Measurements from ENCODE around the gene CAMK2B. TPM values are rescaled to one million over a fixed set of nuclear protein-coding genes. Genes with fewer than 3 reads are reported as not detected.
A peak's percentile ranks its signal among the peaks of the same experiment; 100 is the strongest.

The CAMK2B gene
- total RNA-seq, 5 donors from 2014 or later (not counting 1 experiment from before 2014, with no cell fraction given): 0.35 TPM; not detected in 4

DNA sequence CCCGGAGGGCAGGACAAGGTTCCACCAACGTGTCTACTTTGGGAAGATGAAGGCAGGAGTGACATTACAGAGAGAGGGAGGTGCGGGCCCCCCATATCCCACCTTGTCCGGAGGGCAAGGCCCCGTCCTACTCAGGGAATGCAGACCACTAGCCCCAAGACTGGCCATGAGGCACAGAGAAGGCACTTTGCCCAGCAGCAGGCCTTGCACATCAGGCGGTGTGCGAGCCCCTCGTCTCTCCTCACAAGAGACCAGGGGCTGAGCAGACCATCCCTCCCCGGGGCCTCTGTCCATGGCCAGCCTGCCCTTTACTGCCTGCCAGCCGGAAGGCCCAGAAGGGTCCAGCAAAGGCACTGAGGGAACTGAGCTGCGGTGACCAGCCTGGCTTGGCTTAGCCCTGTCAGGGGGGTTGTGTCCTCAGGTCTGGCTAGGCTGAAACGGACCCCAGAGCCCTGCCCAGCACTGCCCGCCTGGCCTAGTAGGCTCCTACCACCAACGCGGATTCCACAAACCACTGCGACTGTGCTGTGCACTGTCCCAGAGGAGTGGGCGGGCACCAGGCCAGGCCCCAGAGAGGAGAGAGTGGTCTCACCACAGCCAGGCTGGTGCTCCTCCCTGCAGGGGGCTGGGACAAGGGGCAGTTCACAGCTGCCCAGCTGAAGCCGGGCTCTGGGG lies 16.7 kb downstream of the CAMK2B start:
- no peaks in the 10 kb centered on the region for H3K36me3 ChIP-seq (ENCODE audit: control insufficient read depth in 2 of 2, extremely low read depth in 1 of 2, insufficient read depth in 1 of 2, low read length in 1 of 2)
- H3K9me3 Mint-ChIP-seq: no peaks in the 10 kb centered on the region
- H3K4me3 Mint-ChIP-seq: peak overlapping the region in 1 of 3 donors; percentile 4
- ATAC-seq (replicated peaks in 1 of 4) (no peak), DNase-seq (peak in 2 of 35 experiments; percentile 2 to 8)
- H3K27ac ChIP-seq (ENCODE audit: low read length): no peak overlapping the region
- ChIA-PET POLR2A (no interaction called here), CTCF (no interaction called here)
- peaks cover 8 to 19% of the 10 kb centered on the region in 2 donors for H3K27me3 Mint-ChIP-seq
- 89% methylated on average over 15 of the region's 18 CpGs for WGBS (ENCODE audit: insufficient coverage)
- H3K4me3 ChIP-seq (ENCODE audit: control insufficient read depth in 1 of 2, extremely low read depth in 1 of 2, low read length in 1 of 2): no peak overlapping the region
- peaks cover 0 to 40% of the 10 kb centered on the region in 2 experiments for H3K27me3 ChIP-seq (replicated peaks in 1 of 2; ENCODE audit: control insufficient read depth in 2 of 2, extremely low read depth in 1 of 2, insufficient read depth in 2 of 2, low read length in 1 of 2)
- H3K36me3 Mint-ChIP-seq: no peaks in the 10 kb centered on the region
- no peak overlapping the region for H3K27ac Mint-ChIP-seq
- H3K9me3 ChIP-seq: no peaks in the 10 kb centered on the region
- H3K4me1 ChIP-seq (ENCODE audit: control insufficient read depth in 1 of 2, extremely low read depth in 1 of 2, insufficient read depth in 2 of 2, low read length in 2 of 2): peaks cover 0 to 21% of the 10 kb centered on the region in 2 experiments
- peaks cover 3 to 6% (median 5%) of the 10 kb centered on the region in 3 donors for H3K4me1 Mint-ChIP-seq

- H3K4me1 ChIP-seq (ENCODE audit: control insufficient read depth in 1 of 2, extremely low read depth in 1 of 2, insufficient read depth in 2 of 2, low read length in 2 of 2): peaks cover 0 to 21% of the 10 kb centered on the region in 2 experiments
- peak overlapping the region in 1 of 3 donors; percentile 31 for H3K4me3 Mint-ChIP-seq
- no peaks in the 10 kb centered on the region for H3K36me3 ChIP-seq (ENCODE audit: control insufficient read depth in 2 of 2, extremely low read depth in 1 of 2, insufficient read depth in 1 of 2, low read length in 1 of 2)
- H3K4me1 Mint-ChIP-seq: peaks cover 3 to 6% (median 5%) of the 10 kb centered on the region in 3 donors
- peaks cover 8 to 18% of the 10 kb centered on the region in 2 donors for H3K27me3 Mint-ChIP-seq
- no peak overlapping the region for H3K4me3 ChIP-seq (ENCODE audit: control insufficient read depth in 1 of 2, extremely low read depth in 1 of 2, low read length in 1 of 2)
- ChIA-PET POLR2A (no interaction called here), CTCF (no interaction called here)
- no peaks in the 10 kb centered on the region for H3K36me3 Mint-ChIP-seq
- no CpG with 5 or more reads among the region's 8 CpGs for WGBS (ENCODE audit: insufficient coverage)
- H3K27ac Mint-ChIP-seq: no peak overlapping the region
- no peak overlapping the region for H3K27ac ChIP-seq (ENCODE audit: low read length)
- H3K9me3 Mint-ChIP-seq: no peaks in the 10 kb centered on the region
- no peaks in the 10 kb centered on the region for H3K9me3 ChIP-seq
- DNase-seq: no peak
- peaks cover 0 to 40% of the 10 kb centered on the region in 2 experiments for H3K27me3 ChIP-seq (replicated peaks in 1 of 2; ENCODE audit: control insufficient read depth in 2 of 2, extremely low read depth in 1 of 2, insufficient read depth in 2 of 2, low read length in 1 of 2)
- ATAC-seq (replicated peaks in 1 of 4): no peak
These were observed 17.3 kb downstream of the CAMK2B start for GRCh38 chr7:44307905-44308595.

DNA sequence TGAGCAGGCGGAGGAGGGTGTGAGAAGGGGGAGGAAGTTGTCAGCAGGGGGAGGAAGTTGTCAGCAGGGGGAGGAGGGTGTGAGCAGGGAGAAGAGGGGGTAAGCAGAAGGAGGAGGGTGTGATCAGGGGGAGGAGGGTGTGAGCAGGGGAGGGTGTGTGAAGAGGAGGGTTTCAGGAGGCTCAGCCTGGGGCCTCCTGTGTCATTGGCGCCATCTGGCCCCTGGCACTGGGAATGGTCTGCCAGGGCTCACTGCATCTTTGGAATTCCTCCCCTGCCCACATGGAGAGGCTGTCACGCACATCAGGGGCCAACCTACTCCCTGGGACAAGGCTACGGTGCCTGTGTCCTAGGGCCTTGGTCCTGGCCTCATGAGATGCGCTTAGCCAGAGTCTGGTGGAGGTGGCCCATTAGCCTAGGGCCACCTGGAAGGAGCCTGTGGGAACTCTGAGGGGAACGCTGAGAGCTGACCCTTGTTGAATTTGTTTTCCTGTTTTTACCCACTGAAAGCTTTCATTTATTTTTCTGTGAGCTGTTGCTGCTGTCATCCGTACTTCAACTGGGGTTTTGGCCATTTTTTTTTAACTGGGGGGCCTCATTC lies 18.0 kb downstream of the CAMK2B start:
- peaks cover 0 to 38% of the 10 kb centered on the region in 2 experiments for H3K27me3 ChIP-seq (replicated peaks in 1 of 2; ENCODE audit: control insufficient read depth in 2 of 2, extremely low read depth in 1 of 2, insufficient read depth in 2 of 2, low read length in 1 of 2)
- no peak overlapping the region for H3K4me3 Mint-ChIP-seq
- ATAC-seq (replicated peaks in 1 of 4) (no peak), DNase-seq (no peak)
- H3K4me3 ChIP-seq (ENCODE audit: control insufficient read depth in 1 of 2, extremely low read depth in 1 of 2, low read length in 1 of 2): no peak overlapping the region
- no peaks in the 10 kb centered on the region for H3K36me3 Mint-ChIP-seq
- H3K27me3 Mint-ChIP-seq: peaks cover 8 to 18% of the 10 kb centered on the region in 2 donors
- ChIA-PET CTCF (no interaction called here), POLR2A (no interaction called here)
- no peaks in the 10 kb centered on the region for H3K36me3 ChIP-seq (ENCODE audit: control insufficient read depth in 2 of 2, extremely low read depth in 1 of 2, insufficient read depth in 1 of 2, low read length in 1 of 2)
- H3K4me1 Mint-ChIP-seq: peaks cover 3 to 6% (median 5%) of the 10 kb centered on the region in 3 donors
- no peaks in the 10 kb centered on the region for H3K9me3 ChIP-seq
- H3K27ac Mint-ChIP-seq: no peak overlapping the region
- H3K9me3 Mint-ChIP-seq: no peaks in the 10 kb centered on the region
- WGBS (ENCODE audit: insufficient coverage): 89% methylated on average over 6 of the region's 7 CpGs
- no peak overlapping the region for H3K27ac ChIP-seq (ENCODE audit: low read length)
- peaks cover 0 to 21% of the 10 kb centered on the region in 2 experiments for H3K4me1 ChIP-seq (ENCODE audit: control insufficient read depth in 1 of 2, extremely low read depth in 1 of 2, insufficient read depth in 2 of 2, low read length in 2 of 2)

GRCh38 chr7:44306606-44307005 lies 18.8 kb downstream of the CAMK2B start:
- no peak overlapping the region for H3K27ac ChIP-seq (ENCODE audit: low read length)
- no peak overlapping the region for H3K4me3 ChIP-seq (ENCODE audit: control insufficient read depth in 1 of 2, extremely low read depth in 1 of 2, low read length in 1 of 2)
- Mint-ChIP-seq H3K36me3 (no peaks in the 10 kb centered on the region), H3K27ac (no peak overlapping the region), H3K9me3 (no peaks in the 10 kb centered on the region), H3K27me3 (peaks cover 8 to 14% of the 10 kb centered on the region in 2 donors), H3K4me3 (no peak overlapping the region), H3K4me1 (peaks cover 3 to 6% (median 5%) of the 10 kb centered on the region in 3 donors)
- H3K9me3 ChIP-seq: no peaks in the 10 kb centered on the region
- peak in 1 of 35 experiments; percentile 4 for DNase-seq
- ChIA-PET CTCF (no interaction called here), POLR2A (no interaction called here)
- no peak for ATAC-seq (replicated peaks in 1 of 4)
- H3K27me3 ChIP-seq (replicated peaks in 1 of 2; ENCODE audit: control insufficient read depth in 2 of 2, extremely low read depth in 1 of 2, insufficient read depth in 2 of 2, low read length in 1 of 2): peaks cover 0 to 30% of the 10 kb centered on the region in 2 experiments
- H3K36me3 ChIP-seq (ENCODE audit: control insufficient read depth in 2 of 2, extremely low read depth in 1 of 2, insufficient read depth in 1 of 2, low read length in 1 of 2): no peaks in the 10 kb centered on the region
- H3K4me1 ChIP-seq (ENCODE audit: control insufficient read depth in 1 of 2, extremely low read depth in 1 of 2, insufficient read depth in 2 of 2, low read length in 2 of 2): peaks cover 0 to 21% of the 10 kb centered on the region in 2 experiments
- 44% methylated on average over 2 of the region's 2 CpGs for WGBS (ENCODE audit: insufficient coverage)

GRCh38 chr7:44305564-44306507 lies 19.6 kb downstream of the CAMK2B start:
- Mint-ChIP-seq H3K36me3 (no peaks in the 10 kb centered on the region), H3K27me3 (peaks cover 8 to 10% of the 10 kb centered on the region in 2 donors), H3K27ac (no peak overlapping the region), H3K9me3 (no peaks in the 10 kb centered on the region), H3K4me3 (no peak overlapping the region), H3K4me1 (peaks cover 3 to 6% (median 5%) of the 10 kb centered on the region in 3 donors)
- no peaks in the 10 kb centered on the region for H3K36me3 ChIP-seq (ENCODE audit: control insufficient read depth in 2 of 2, extremely low read depth in 1 of 2, insufficient read depth in 1 of 2, low read length in 1 of 2)
- no peak overlapping the region for H3K27ac ChIP-seq (ENCODE audit: low read length)
- POLR2A ChIA-PET: no interaction called here
- 84% methylated on average over 9 of the region's 12 CpGs for WGBS (ENCODE audit: insufficient coverage)
- peaks cover 0 to 21% of the 10 kb centered on the region in 2 experiments for H3K4me1 ChIP-seq (ENCODE audit: control insufficient read depth in 1 of 2, extremely low read depth in 1 of 2, insufficient read depth in 2 of 2, low read length in 2 of 2)
- peaks cover 0 to 23% of the 10 kb centered on the region in 2 experiments for H3K27me3 ChIP-seq (replicated peaks in 1 of 2; ENCODE audit: control insufficient read depth in 2 of 2, extremely low read depth in 1 of 2, insufficient read depth in 2 of 2, low read length in 1 of 2)
- H3K9me3 ChIP-seq: no peaks in the 10 kb centered on the region
- peak in 3 of 35 experiments; percentile 2 to 16 (median 7) for DNase-seq
- CTCF ChIA-PET: no interaction called here
- H3K4me3 ChIP-seq (ENCODE audit: control insufficient read depth in 1 of 2, extremely low read depth in 1 of 2, low read length in 1 of 2): no peak overlapping the region
- no peak for ATAC-seq (replicated peaks in 1 of 4)
